B cell (primary cell): Measurements from ENCODE around the gene ESR2. TPM values are rescaled to one million over a fixed set of nuclear protein-coding genes. Genes with fewer than 3 reads are reported as not detected.

Experiments
- ATAC-seq: fragments of 200-7000 bp; cut with Tn5 transposase; one replicate; pipeline ENCODE4 v1.10.0; 2021; ENCODE audit warnings: low read depth, mild to moderate bottlenecking, moderate number of reproducible peaks, moderate library complexity
- CTCF ChIA-PET: fragments of 350-600 bp; sonication (Branson Sonifier 250); formaldehyde crosslinking; loops from one replicate; lab custom pipeline; 2021; ENCODE audit warnings: antibody characterized with exemption, inconsistent platforms; lab: Charles Lee
- POLR2A ChIA-PET: fragments of 350-600 bp; sonication (Branson Sonifier 250); formaldehyde crosslinking; loops from one replicate; lab custom pipeline; 2021; ENCODE audit warnings: antibody characterized with exemption; lab: Charles Lee
- DNase-seq: peaks from one replicate; pipeline ENCODE4 v3.0.0; 2013
- H2AFZ ChIP-seq: 2 replicates; pipeline ENCODE4 v1.6.1; 2012; ENCODE audit warnings: mild to moderate bottlenecking, low read depth, low read length; ENCODE audit not compliant: insufficient read depth, poor library complexity, severe bottlenecking
- H3K27ac ChIP-seq, 2 donors: 1 replicate in 1 of 2; 2 replicates in 1 of 2; pipeline ENCODE4 v1.5.1; 2012 to 2013; ENCODE audit warnings: low read length in 2 of 2, mild to moderate bottlenecking in 2 of 2, moderate library complexity in 1 of 2
- H3K27me3 ChIP-seq, 4 experiments: fragments of 200-600 bp in 1 of 4; sonication (generic) in 1 of 4; replicated peaks in 1 of 4; 1 replicate in 2 of 4; 2 replicates in 2 of 4; pipeline versions ENCODE4 v1.6.1 to v1.7.0; 2013 to 2016; ENCODE audit warnings: low read length in 3 of 4, mild to moderate bottlenecking in 2 of 4, mixed read lengths in 1 of 4, moderate library complexity in 1 of 4; ENCODE audit not compliant: insufficient read depth in 4 of 4, control insufficient read depth in 3 of 4; ENCODE audit errors: control extremely low read depth in 1 of 4
- H3K36me3 ChIP-seq, 2 experiments: replicated peaks in 1 of 2; 1 replicate in 1 of 2; 2 replicates in 1 of 2; pipeline versions ENCODE4 v1.6.1 to v1.7.1; 2013; ENCODE audit warnings: low read length in 1 of 2; ENCODE audit not compliant: insufficient read depth in 2 of 2, control insufficient read depth in 1 of 2; ENCODE audit errors: control extremely low read depth in 1 of 2, extremely low read depth in 1 of 2
- H3K4me1 ChIP-seq, 2 donors: fragments of 200-600 bp in 1 of 2; sonication (generic) in 1 of 2; 1 replicate in 1 of 2; 2 replicates in 1 of 2; pipeline versions ENCODE4 v1.5.1 to v1.6.1; 2013 to 2017; ENCODE audit warnings: low read length in 2 of 2; ENCODE audit not compliant: control insufficient read depth in 2 of 2, insufficient read depth in 2 of 2
- H3K4me2 ChIP-seq: replicated peaks from 2 replicates; pipeline ENCODE3; 2012; ENCODE audit warnings: mild to moderate bottlenecking, low read depth, low read length; ENCODE audit not compliant: poor library complexity, severe bottlenecking
- H3K4me3 ChIP-seq, 5 experiments: fragments of 200-600 bp in 1 of 5; sonication (generic) in 1 of 5; 1 replicate in 3 of 5; 2 replicates in 2 of 5; pipeline versions ENCODE4 v1.5.1 to v1.7.0; 2011 to 2016; ENCODE audit warnings: low read length in 4 of 5, mild to moderate bottlenecking in 4 of 5, low read depth in 2 of 5, control low read depth in 1 of 5, moderate library complexity in 1 of 5; ENCODE audit not compliant: insufficient read depth in 1 of 5; ENCODE audit errors: control extremely low read depth in 1 of 5, extremely low read depth in 1 of 5
- H3K79me2 ChIP-seq: fragments of 200-600 bp; sonication (generic); one replicate; pipeline ENCODE4 v1.6.0; 2016; ENCODE audit warnings: low read length; ENCODE audit not compliant: control insufficient read depth, insufficient read depth
- H3K9ac ChIP-seq: fragments of 200-600 bp; sonication (generic); 2 replicates; pipeline ENCODE4 v1.6.1; 2017; ENCODE audit warnings: mild to moderate bottlenecking, low read length, moderate library complexity
- H3K9me3 ChIP-seq, 3 donors: one replicate each; pipeline versions ENCODE4 v1.6.1 to v1.7.1; 2013; ENCODE audit warnings: low read length in 2 of 3; ENCODE audit not compliant: control insufficient read depth in 2 of 3, insufficient read depth in 1 of 3; ENCODE audit errors: control extremely low read depth in 1 of 3
- H4K20me1 ChIP-seq: 2 replicates; pipeline ENCODE4 v1.6.0; 2012; ENCODE audit warnings: mild to moderate bottlenecking, low read length; ENCODE audit not compliant: insufficient read depth, control insufficient read depth, poor library complexity, severe bottlenecking
- H3K27ac Mint-ChIP-seq: one replicate; pipeline ENCODE4 v1.8.0; 2021; ENCODE audit warnings: mixed read lengths
- H3K27me3 Mint-ChIP-seq: one replicate; pipeline ENCODE4 v1.8.0; 2021; ENCODE audit warnings: mixed read lengths
- H3K4me1 Mint-ChIP-seq: one replicate; pipeline ENCODE4 v1.8.0; 2021; ENCODE audit warnings: mixed read lengths
- H3K4me3 Mint-ChIP-seq: one replicate; pipeline ENCODE4 v1.8.0; 2021; ENCODE audit warnings: mixed read lengths
- H3K9me3 Mint-ChIP-seq: one replicate; pipeline ENCODE4 v1.8.0; 2022; ENCODE audit warnings: mixed read lengths; ENCODE audit not compliant: insufficient read depth
- CTCF ChIP-seq: fragments of 200-600 bp; IDR thresholded peaks from one replicate; pipeline ENCODE4 v1.8.0; 2022; ENCODE audit warnings: antibody characterized with exemption, mild to moderate bottlenecking
- EZH2 ChIP-seq: IDR thresholded peaks from 2 replicates; pipeline ENCODE4 v1.6.1; 2012; ENCODE audit warnings: borderline replicate concordance, low read depth, mild to moderate bottlenecking, moderate library complexity, low read length; ENCODE audit not compliant: insufficient read depth, poor library complexity, severe bottlenecking
- WGBS: methylation state at CpG from one replicate; pipeline ENCODE4 v1.1.5; 2013; ENCODE audit warnings: missing lambda C conversion rate; ENCODE audit not compliant: insufficient coverage; 5-methylcytosine and 5-hydroxymethylcytosine counted together
- intact Hi-C: fragments of 100-400 bp; cut with micrococcal nuclease; formaldehyde crosslinking; loops from one replicate; pipeline ENCODE4 v1.10.0; 2022
- polyA plus RNA-seq: library from polyadenylated mRNA; depleted of rRNA; stranded (reverse); fragments of >200 nt; gene quantifications from 2 replicates; pipeline ENCODE4 v1.2.3, GENCODE V29; 2012
- total RNA-seq, 2 donors: library from RNA; stranded (reverse); fragments of 120-200 nt in 1 of 2; gene quantifications; 1 replicate in 1 of 2; 2 replicates in 1 of 2; pipeline versions ENCODE4 v1.2.3 to v1.2.4, GENCODE V29; 2013 to 2022

Gene ESR2
- total and polyA plus RNA-seq, 2 donors (not counting 1 experiment from before 2014, with no cell fraction given): 5.4 to 87.8 TPM

GRCh38 chr14:64069634-64070359 lies 224.4 kb downstream of the ESR2 start:
- H3K4me1 Mint-ChIP-seq: no peaks in the 10 kb centered on the region
- TF ChIP-seq EZH2 (no peak), CTCF (no peak)
- Histone ChIP-seq H3K9ac (no peak overlapping the region), H4K20me1 (no peaks in the 10 kb centered on the region), H3K4me1 (no peaks in the 10 kb centered on the region), H3K9me3 (no peaks in the 10 kb centered on the region), H3K36me3 (peaks cover 0 to 2% of the 10 kb centered on the region in 2 experiments), H3K27me3 (no peaks in the 10 kb centered on the region), H3K4me3 (no peak overlapping the region), H3K4me2 (no peak overlapping the region), H3K27ac (no peak overlapping the region), H2AFZ (no peak overlapping the region), H3K79me2 (no peaks in the 10 kb centered on the region)
- H3K9me3 Mint-ChIP-seq: no peaks in the 10 kb centered on the region
- no peaks in the 10 kb centered on the region for H3K27me3 Mint-ChIP-seq
- DNase-seq (no peak), ATAC-seq (no peak)
- no peak overlapping the region for H3K27ac Mint-ChIP-seq
- intact Hi-C loops: no loop called here
- H3K4me3 Mint-ChIP-seq: no peak overlapping the region
- WGBS: 88% methylated on average over 5 of the region's 5 CpGs
- ChIA-PET CTCF (no interaction called here), POLR2A (no interaction called here)

- POLR2A ChIA-PET: no interaction called here
- intact Hi-C loops: no loop called here
- H3K27ac Mint-ChIP-seq: no peak overlapping the region
Measured at GRCh38 chr14:64064447-64064846, 229.7 kb downstream of the ESR2 start.

More at GRCh38 chr14:64064447-64064846, 229.7 kb downstream of the ESR2 start:
- no peaks in the 10 kb centered on the region for H3K4me1 ChIP-seq
- H3K9ac ChIP-seq: no peak overlapping the region
- H3K79me2 ChIP-seq: no peaks in the 10 kb centered on the region
- no peak overlapping the region for H3K27ac ChIP-seq
- no peaks in the 10 kb centered on the region for H3K27me3 ChIP-seq
- H3K4me1 Mint-ChIP-seq: no peaks in the 10 kb centered on the region
- no peak for DNase-seq
- H3K4me3 Mint-ChIP-seq: no peak overlapping the region
- H3K9me3 ChIP-seq: no peaks in the 10 kb centered on the region
- no peak overlapping the region for H3K4me3 ChIP-seq
- TF ChIP-seq EZH2: no peak
- no peak for TF ChIP-seq CTCF
- no peak overlapping the region for H2AFZ ChIP-seq
- no CpG with 5 or more reads among the region's 2 CpGs for WGBS
- no peaks in the 10 kb centered on the region for H3K9me3 Mint-ChIP-seq
- H4K20me1 ChIP-seq: no peaks in the 10 kb centered on the region
- H3K4me2 ChIP-seq: no peak overlapping the region
- ATAC-seq: no peak
- peaks cover 0 to 3% of the 10 kb centered on the region in 2 experiments for H3K36me3 ChIP-seq
- CTCF ChIA-PET: interaction anchor here (1.1 kb wide), 1 partner anchor 239 kb away, joined by 4 read pairs; no protein-coding TSS in a partner anchor
- no peaks in the 10 kb centered on the region for H3K27me3 Mint-ChIP-seq
